HG03521 (cell line): ENCODE results near the gene WWOX.

Experiments used
- ATAC-seq: cut with Tn5 transposase; IDR thresholded peaks from one replicate; pipeline ENCODE4 v1.9.1; 2021; ENCODE audit warnings: mild to moderate bottlenecking, moderate library complexity; ENCODE audit not compliant: unreplicated experiment

WWOX gene

GRCh38 chr16:78946556-78946955, 847.1 kb downstream of the WWOX start:
- no peak for ATAC-seq

DNA sequence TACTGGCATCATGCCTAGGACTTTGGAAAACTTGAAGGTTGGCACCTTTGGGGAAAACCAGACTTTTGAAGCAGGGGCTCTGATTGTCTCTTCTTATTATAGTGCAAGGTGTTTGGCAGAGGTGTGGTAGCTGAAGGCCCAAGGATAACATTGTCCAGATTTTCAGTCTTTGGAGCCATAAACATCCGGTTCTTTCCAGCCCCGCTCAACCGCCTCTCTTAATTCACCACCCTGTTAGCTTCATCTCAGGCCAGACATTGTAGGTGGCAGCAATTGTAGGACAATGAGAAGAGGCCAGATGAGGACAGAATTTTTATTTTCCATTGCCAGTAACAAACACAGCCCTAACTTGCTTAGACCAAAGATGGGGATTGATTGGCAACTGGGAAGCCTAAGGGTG, 851.3 kb downstream of the WWOX start:
- no peak for ATAC-seq

DNA sequence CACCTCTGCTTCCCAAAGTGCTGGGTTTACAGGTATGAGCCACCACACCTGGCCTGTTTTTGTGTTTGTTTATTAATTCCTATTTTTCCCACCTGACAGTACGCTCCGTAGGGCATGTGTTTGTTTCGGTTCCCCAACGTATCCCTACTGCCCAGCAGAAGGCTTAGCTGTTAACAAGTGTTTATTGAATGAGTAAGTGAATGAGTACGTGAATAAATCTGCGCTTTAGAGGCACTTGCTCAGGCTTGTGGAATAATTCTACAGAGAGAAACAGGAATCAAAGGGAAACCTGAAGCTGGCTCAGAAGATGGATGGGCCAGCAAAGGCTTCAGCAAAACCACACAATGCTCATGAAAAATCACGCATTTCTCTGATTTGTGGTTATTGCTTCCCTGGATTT, 853.2 kb downstream of the WWOX start:
- no peak for ATAC-seq

GRCh38 chr16:78953526-78953925, 854.1 kb downstream of the WWOX start:
- ATAC-seq, result no peak

DNA sequence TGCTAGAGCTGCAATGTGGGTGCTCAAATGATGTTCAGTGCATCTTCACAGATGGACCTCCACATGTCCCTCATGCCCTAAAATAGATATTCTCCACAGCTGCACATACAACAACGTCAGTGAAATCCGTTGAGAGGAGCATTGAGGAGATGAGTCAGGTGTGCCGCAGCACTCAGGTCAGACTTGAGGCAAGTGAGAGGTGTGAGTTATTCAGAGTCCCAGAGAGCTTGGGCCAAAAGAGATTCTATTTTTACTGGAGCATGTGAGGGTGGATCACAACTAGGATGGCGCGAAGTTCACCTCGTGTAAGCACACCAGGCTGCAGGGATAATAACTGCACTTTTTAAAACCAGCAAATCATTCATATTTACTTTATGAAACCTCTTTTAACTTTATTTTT, 855.8 kb downstream of the WWOX start:
- ATAC-seq, result no peak

DNA sequence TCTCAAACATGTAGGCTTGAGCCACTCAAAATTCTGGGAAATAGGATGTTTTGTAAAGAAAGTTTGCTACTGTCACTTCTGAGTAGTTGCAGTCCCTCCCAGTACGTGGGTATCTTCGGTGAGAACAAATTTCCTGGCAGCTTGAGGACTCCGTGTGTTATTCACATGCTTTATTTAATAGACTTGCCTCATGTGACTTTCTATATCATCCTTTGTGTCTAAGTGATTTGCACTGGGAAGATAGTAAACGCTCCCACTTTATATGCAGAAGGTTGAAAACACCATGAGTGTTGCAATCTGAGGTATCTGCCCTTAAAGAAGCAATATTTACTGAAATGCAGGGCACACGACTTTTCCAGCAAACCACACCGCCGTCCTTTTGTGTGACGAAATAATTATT, 857.4 kb downstream of the WWOX start:
- no peak for ATAC-seq

GRCh38 chr16:78957317-78958100, 858.1 kb downstream of the WWOX start:
- no peak for ATAC-seq

DNA sequence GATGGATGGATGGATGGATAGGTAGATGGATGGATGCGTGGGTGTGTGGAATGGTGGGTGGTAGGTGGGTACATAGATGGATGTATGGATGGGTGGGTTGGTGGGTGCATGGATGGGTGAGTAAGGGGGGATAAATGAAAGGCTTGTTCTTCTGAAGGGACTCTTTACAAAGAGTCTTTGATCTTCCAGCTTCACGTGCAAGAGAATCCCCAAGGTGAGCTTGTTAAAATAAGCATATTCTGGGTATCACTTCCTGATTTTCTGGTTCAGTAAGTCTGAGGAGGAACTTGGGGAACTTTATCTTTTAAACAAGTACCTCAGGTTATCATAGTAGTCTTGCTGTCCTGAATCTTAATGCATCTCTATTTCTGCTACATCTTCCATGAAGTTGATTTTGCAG, 862.0 kb downstream of the WWOX start:
- ATAC-seq, result no peak

DNA sequence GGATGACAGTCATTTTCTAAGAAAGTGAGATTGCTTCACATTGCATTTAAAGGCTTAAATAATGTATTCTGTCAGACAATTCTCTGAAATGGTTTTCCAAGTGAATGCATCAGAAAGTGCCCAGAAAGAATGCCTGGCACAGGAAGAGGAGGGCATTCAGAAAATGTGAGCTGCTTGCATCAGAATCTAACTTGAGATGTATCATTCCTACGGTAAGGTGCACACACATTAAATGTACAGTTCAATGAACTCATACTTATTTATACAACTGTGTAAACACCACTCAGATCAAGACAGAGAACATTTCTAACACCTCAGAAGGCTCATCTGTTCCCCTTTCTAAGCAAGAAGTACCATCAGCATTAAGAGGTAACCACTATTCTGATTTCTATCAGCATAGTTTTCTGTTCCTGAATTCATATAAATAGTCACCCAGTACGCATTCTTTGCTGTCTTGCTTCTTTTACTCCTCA, 863.0 kb downstream of the WWOX start:
- ATAC-seq, result peak; percentile 93

DNA sequence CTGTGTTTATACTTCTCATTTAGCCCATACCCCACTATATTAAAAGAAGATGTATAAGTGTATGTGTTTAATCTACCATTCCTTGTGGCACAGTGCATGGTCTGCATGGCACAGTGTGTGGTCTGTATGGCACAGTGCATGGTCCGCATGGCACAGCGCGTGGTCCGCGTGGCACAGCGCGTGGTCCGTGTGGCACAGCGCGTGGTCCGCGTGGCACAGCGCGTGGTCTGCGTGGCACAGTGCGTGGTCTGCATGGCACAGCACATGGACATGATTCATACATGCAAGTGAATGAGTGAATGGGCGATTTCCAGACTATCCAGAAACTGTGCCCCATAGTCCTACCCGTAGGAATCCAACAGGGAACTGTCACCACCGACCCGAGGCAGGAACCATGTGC, 868.5 kb downstream of the WWOX start:
- ATAC-seq, result no peak

DNA sequence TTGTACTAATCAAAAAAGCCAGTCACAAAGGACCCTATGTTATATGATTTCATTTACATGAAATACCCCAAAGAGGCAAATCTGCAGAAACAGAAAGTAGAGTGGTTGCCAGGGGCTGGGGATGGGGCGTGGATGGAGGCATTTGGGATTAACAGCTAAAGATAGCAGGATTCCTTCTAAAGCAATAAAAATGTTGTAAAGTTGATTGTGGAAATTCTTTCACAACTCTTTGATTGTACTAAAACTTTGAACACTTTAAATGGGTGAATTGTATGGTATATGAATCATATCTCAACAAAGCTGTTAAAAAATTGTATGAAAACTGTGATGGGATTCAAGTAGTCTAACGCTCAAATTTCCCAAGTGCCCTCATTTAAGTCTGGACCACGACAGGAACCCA, 870.3 kb downstream of the WWOX start:
- no peak for ATAC-seq

- no peak for ATAC-seq
Measured at GRCh38 chr16:78970650-78971049, 871.2 kb downstream of the WWOX start.

DNA sequence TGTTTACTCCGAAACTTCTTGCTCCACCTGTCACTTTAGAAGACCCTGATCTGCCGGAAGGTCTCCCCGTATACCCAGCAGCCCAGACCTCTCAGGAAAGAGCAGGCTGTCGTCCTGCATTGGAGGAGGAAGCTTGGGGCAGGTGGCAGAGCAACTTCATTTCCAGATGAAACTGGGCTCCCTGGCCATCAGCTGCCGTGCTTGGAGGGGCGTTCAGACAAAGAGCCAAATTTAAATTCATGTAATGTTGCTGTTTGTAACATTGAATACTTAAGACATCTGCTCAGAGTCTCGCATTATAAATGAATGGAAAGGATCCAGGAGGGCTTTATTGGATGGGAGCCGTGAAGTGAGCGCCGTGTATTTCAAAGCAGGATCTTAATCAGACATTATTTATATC, 872.6 kb downstream of the WWOX start:
- no peak for ATAC-seq

DNA sequence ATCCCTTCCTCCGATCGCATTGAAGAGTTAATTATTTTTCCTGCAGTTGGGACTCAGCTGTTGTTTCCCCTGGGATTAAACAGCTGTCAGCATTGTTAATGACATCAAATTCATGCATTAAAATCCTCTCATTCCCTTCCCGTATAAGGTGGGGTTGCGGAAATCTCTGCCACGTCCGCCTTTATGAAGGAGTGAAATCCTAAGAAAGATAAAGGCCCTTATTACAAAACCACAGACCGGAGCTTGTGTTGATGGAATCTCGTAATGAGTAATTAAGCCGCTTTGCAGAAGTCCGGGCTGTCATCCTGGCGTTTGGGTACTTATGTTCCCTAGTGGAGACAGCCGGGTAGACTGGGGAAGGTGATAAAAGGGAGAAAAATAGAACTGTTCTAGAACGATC, 873.5 kb downstream of the WWOX start:
- ATAC-seq, result no peak

DNA sequence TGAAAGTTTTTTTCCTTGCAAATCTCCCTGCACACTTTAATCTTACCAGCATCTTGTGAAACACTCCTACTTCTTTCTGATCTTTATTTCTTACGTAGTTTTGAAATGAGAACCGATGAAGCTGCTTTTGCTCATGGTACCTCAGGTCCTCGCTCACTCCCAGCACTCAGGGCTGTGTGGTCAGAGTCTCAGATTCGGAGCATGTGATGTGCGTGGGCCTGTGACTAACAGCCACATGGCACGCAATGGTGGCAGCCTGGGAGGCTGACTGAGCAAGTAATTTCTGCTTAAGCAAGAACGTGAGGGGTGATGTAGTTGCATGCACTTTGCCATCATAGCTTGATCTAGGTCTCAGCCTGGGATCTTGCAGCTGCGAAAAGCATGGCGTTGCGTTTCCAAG, 876.8 kb downstream of the WWOX start:
- no peak for ATAC-seq

GRCh38 chr16:78980825-78981224, 881.4 kb downstream of the WWOX start:
- ATAC-seq, result no peak

DNA sequence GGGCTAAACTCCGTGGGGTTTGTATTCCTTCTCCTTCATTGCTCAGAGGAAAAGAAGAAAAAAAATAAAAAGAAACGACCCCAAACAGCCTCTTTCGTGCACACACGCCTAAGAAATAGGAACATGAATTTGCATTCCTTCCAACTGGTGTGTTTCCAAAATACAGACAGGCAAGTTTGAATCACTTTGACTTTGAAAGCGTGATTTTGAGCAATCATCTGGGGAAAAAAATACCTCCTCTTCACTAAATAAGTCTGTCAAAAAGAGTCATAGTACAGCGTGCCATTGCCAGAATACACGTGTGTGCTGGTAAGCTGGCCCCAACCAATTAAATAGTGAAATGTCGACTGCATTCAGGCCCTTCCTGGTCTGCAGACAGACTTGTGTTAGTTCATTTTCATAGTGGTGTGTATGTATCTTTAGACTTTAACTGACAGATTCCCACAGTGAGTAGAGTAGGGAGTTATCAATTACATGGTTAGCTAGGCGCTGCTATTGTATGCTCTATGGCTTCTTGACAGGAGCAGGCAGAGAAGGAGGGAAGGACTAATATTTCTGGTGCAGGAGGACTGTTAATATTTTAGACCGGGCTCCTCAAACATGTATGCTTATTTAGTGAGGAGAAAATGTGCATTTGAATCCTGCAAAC, 882.8 kb downstream of the WWOX start:
- ATAC-seq, result no peak

DNA sequence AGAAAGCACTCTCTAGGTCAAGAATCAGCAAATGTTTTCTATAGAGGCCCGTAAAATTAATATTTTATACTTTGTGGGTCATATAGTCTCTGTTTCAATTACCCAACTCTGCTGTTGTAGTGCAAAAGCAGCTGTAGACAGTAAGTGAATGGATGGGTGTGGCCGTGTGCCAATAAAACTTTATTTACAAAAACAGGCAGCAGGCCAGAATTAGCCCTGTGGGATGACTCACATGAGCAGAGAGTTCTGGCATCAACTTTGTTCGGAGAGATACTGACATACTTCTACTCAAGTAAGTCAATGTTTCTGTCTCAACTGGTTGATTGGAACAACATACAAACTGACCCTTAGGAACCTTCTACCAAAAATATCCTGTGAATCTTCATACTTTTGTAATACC, 884.9 kb downstream of the WWOX start:
- no peak for ATAC-seq

DNA sequence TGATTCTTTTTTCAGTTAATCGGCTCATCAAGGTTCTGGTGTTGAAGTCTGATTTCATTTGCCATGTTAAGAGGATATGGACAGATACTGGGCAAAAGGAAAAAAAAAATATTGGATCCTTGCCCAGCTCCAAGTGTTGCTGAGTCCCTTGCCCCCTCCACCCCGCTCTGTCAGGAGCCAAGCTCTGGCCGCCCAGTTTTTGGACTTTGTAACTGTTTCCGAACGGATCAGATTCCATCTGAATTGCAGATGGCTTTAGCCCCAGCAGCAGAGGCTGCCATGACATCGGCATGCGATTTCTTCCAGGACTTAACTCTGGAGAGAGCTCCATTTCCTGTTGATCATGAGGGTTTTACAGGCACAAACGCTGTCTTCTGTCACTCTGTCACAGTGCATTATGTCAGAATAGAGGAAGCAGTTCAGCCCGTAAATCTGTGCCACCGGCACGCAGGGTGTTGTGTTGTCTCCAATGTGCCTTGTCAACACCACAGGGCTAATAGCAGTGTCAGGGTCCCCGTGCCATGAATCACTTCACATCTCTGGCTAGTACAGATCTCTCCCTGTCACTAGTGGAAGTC, 885.5 kb downstream of the WWOX start:
- ATAC-seq, result no peak

DNA sequence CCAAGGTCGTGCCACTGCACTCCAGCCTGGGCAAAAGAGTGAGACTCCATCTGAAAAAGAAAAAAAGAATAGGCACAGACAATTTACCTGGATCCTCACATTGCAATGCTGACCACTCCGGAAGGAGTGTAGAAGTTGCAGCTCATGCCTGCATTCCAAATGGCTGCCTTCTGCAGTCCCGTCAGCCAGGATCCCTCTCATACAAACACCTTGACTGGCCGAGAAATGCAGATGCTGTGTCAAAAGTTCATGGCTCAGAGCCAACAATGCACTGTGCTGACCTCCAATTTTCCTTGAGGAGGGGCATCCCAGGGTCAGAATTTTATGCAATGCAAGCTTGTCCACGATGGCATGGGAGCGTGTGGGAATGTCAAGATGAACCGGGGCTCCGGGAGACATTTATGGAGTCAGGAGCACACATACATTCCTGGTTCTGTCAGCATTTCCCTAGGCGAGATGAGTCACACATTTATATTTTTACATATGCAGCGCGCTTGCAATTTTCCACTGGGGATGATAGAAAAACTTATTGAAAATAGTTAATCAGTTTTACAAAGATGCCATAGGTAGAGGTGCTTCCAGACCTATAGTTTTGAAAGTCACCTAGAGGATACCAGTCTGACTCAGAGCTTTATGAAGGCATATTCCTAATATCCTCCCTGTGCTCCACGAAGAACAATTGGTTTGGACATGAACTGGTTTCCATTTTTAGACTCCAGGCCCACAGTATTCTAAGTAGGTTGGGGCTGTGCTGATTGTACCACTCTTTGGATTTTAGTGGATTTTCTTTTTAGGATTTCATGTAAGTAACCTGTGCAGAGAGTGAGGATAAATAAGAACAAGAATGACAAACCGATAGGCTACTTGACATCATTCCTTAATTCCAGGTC, 886.5 kb downstream of the WWOX start:
- no peak for ATAC-seq

DNA sequence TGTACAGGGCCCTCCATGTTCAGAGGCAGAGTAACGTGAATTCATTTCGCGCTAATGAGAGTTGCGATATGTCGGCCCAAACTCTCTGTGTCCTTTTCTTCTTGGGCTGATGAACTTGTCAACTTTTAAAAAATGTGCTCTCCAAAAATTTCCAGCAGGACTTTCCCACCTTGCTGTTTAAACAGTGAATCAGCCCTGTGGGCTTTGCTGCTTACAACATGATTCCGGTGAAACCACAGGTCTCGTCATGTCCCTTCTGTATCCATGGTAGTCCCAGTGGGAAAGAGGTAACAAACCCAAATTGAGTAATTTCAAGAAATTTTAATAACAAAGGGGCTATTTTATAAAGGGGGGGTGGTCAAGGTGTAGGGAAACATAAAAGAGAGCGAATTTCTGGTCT, 888.2 kb downstream of the WWOX start:
- ATAC-seq, result no peak
